ENCODE data around the gene ZNF628.

GRCh38 chr19:55497763-55498162 is 21.3 kb downstream of the ZNF628 start:
- TF ChIP-seq, protein P1, sequence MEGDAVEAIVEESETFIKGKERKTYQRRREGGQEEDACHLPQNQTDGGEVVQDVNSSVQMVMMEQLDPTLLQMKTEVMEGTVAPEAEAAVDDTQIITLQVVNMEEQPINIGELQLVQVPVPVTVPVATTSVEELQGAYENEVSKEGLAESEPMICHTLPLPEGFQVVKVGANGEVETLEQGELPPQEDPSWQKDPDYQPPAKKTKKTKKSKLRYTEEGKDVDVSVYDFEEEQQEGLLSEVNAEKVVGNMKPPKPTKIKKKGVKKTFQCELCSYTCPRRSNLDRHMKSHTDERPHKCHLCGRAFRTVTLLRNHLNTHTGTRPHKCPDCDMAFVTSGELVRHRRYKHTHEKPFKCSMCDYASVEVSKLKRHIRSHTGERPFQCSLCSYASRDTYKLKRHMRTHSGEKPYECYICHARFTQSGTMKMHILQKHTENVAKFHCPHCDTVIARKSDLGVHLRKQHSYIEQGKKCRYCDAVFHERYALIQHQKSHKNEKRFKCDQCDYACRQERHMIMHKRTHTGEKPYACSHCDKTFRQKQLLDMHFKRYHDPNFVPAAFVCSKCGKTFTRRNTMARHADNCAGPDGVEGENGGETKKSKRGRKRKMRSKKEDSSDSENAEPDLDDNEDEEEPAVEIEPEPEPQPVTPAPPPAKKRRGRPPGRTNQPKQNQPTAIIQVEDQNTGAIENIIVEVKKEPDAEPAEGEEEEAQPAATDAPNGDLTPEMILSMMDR (IDR thresholded peaks at IDR 0.05; ENCODE audit: low read length) = no peak
- TF ChIP-seq EZH2 (IDR thresholded peaks at IDR 0.05; ENCODE audit: borderline replicate concordance, low read length) = no peak
